ENCODE measurements around the gene GABRG3. TPM values are rescaled to one million over a fixed set of nuclear protein-coding genes. Genes with fewer than 3 reads are reported as not detected.

The GABRG3 gene
- total RNA-seq, 1 donor from 2014 or later = 19.3 TPM

GRCh38 chr15:27514526-27514925 is 543.5 kb downstream of the GABRG3 start:
- DNase-seq = no peak

GRCh38 chr15:27527490-27528067 is 556.6 kb downstream of the GABRG3 start:
- DNase-seq = no peak

- DNase-seq = no peak
Measured at GRCh38 chr15:27529399-27529798, 558.4 kb downstream of the GABRG3 start.

- no peak for DNase-seq
Measured at GRCh38 chr15:27530994-27531393, 560.0 kb downstream of the GABRG3 start.

- no peak for DNase-seq
Measured at GRCh38 chr15:27532358-27532757, 561.4 kb downstream of the GABRG3 start.

GRCh38 chr15:27535445-27536129 is 564.6 kb downstream of the GABRG3 start:
- DNase-seq = no peak

- DNase-seq = no peak
Measured at GRCh38 chr15:27538325-27538724, 567.3 kb downstream of the GABRG3 start.

- DNase-seq = no peak
Measured at GRCh38 chr15:27541581-27541980, 570.6 kb downstream of the GABRG3 start.

- no peak for DNase-seq
Measured at GRCh38 chr15:27545494-27546255, 574.7 kb downstream of the GABRG3 start.

- no peak for DNase-seq
Measured at GRCh38 chr15:27549746-27550145, 578.8 kb downstream of the GABRG3 start.

- no peak for DNase-seq
Measured at GRCh38 chr15:27550635-27551034, 579.7 kb downstream of the GABRG3 start.

GRCh38 chr15:27561816-27562215 is 590.8 kb downstream of the GABRG3 start:
- DNase-seq = no peak

- DNase-seq = no peak
Measured at GRCh38 chr15:27563765-27564370, 592.9 kb downstream of the GABRG3 start.

GRCh38 chr15:27564656-27565055 is 593.7 kb downstream of the GABRG3 start:
- DNase-seq = no peak

GRCh38 chr15:27570746-27571145 is 599.8 kb downstream of the GABRG3 start:
- no peak for DNase-seq

GRCh38 chr15:27573805-27574485 is 603.0 kb downstream of the GABRG3 start:
- no peak for DNase-seq

- no peak for DNase-seq
Measured at GRCh38 chr15:27574541-27575054, 603.6 kb downstream of the GABRG3 start.

- no peak for DNase-seq
Measured at GRCh38 chr15:27575521-27575920, 604.5 kb downstream of the GABRG3 start.

GRCh38 chr15:27576576-27576975 is 605.6 kb downstream of the GABRG3 start:
- DNase-seq = no peak

- no peak for DNase-seq
Measured at GRCh38 chr15:27579738-27580137, 608.8 kb downstream of the GABRG3 start.

GRCh38 chr15:27582726-27583410 is 611.9 kb downstream of the GABRG3 start:
- DNase-seq = no peak

GRCh38 chr15:27583651-27584050 is 612.7 kb downstream of the GABRG3 start:
- no peak for DNase-seq

Measured in occipital lobe (tissue), 2 donors.